Measurements from ENCODE around the gene GTF2H1.

DNA sequence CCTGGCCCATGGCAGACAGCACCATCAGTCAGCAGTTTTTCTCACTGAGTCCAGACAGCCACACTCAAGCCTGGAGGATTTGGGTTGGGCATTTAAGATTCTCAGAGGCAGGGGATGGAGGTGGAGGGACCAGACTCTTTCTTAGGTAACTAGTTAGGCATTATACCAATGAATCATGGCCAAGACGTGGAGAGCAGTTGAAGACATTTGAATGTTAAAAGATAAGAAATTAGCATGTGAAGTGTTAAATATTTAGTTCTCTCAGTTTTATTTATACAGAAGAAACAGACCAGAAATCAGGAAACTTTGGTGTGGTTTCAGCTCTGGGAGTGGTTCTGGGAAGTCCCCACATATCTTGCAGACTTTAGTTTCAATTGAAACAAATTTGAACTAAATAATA, 9.9 kb downstream of the GTF2H1 start:
- TF ChIP-seq, protein P1, sequence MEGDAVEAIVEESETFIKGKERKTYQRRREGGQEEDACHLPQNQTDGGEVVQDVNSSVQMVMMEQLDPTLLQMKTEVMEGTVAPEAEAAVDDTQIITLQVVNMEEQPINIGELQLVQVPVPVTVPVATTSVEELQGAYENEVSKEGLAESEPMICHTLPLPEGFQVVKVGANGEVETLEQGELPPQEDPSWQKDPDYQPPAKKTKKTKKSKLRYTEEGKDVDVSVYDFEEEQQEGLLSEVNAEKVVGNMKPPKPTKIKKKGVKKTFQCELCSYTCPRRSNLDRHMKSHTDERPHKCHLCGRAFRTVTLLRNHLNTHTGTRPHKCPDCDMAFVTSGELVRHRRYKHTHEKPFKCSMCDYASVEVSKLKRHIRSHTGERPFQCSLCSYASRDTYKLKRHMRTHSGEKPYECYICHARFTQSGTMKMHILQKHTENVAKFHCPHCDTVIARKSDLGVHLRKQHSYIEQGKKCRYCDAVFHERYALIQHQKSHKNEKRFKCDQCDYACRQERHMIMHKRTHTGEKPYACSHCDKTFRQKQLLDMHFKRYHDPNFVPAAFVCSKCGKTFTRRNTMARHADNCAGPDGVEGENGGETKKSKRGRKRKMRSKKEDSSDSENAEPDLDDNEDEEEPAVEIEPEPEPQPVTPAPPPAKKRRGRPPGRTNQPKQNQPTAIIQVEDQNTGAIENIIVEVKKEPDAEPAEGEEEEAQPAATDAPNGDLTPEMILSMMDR (IDR thresholded peaks at IDR 0.05): no peak
- TF ChIP-seq POLR2AphosphoS5 (IDR thresholded peaks at IDR 0.05): no peak
- no peak for TF ChIP-seq POLR2A (IDR thresholded peaks at IDR 0.05)
